ENCODE results near the gene PEG3.

DNA sequence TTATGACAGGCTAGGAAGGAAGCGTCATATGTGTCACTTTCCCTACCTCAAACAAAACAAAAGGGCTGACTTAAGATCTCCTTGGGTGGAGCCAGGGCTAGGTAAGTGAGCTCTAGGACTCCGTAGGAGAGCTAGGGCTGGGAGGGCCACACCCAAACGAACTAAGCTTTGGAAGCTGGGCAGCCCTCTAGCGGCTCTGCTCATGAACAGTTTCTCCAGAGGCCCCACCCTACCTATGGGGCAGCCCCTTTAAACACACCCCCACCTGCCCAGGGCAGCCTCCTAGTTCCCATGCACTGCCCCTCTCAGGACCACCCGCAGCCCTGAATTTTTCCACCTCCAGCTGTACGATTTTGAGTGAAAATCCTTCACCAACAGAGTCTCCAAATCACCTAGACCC lies 3.5 kb downstream of the PEG3 start:
- TF ChIP-seq, protein P1, sequence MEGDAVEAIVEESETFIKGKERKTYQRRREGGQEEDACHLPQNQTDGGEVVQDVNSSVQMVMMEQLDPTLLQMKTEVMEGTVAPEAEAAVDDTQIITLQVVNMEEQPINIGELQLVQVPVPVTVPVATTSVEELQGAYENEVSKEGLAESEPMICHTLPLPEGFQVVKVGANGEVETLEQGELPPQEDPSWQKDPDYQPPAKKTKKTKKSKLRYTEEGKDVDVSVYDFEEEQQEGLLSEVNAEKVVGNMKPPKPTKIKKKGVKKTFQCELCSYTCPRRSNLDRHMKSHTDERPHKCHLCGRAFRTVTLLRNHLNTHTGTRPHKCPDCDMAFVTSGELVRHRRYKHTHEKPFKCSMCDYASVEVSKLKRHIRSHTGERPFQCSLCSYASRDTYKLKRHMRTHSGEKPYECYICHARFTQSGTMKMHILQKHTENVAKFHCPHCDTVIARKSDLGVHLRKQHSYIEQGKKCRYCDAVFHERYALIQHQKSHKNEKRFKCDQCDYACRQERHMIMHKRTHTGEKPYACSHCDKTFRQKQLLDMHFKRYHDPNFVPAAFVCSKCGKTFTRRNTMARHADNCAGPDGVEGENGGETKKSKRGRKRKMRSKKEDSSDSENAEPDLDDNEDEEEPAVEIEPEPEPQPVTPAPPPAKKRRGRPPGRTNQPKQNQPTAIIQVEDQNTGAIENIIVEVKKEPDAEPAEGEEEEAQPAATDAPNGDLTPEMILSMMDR (conservative IDR thresholded peaks at IDR 0.05 in 1 of 2, IDR thresholded peaks at IDR 0.05 in 1 of 2; ENCODE audit: extremely low read depth in 1 of 2, insufficient read depth in 1 of 2, low read depth in 1 of 2, low read length in 2 of 2) = no peak
- no peak for TF ChIP-seq EZH2 (IDR thresholded peaks at IDR 0.05; ENCODE audit: borderline replicate concordance, low read length)
